Testis (tissue), 2 donors: ENCODE results near the gene TSSK3.

Experiments used
- POLR2A ChIP-seq: fragments of 450-650 bp; IDR thresholded peaks from one replicate; pipeline ENCODE4 v1.6.1; 2017; ENCODE audit warnings: antibody characterized with exemption, mild to moderate bottlenecking, moderate library complexity
- TF ChIP-seq, protein P1 (sequence below), 3 experiments: fragments of 450-650 bp in 2 of 3; fragments of 200-600 bp in 1 of 3; sonication (generic) in 1 of 3; IDR thresholded peaks; one replicate each; pipeline ENCODE4 v1.5.1; 2016 to 2019; ENCODE audit warnings: antibody characterized with exemption in 3 of 3, mild to moderate bottlenecking in 2 of 3, moderate library complexity in 1 of 3

DNA sequence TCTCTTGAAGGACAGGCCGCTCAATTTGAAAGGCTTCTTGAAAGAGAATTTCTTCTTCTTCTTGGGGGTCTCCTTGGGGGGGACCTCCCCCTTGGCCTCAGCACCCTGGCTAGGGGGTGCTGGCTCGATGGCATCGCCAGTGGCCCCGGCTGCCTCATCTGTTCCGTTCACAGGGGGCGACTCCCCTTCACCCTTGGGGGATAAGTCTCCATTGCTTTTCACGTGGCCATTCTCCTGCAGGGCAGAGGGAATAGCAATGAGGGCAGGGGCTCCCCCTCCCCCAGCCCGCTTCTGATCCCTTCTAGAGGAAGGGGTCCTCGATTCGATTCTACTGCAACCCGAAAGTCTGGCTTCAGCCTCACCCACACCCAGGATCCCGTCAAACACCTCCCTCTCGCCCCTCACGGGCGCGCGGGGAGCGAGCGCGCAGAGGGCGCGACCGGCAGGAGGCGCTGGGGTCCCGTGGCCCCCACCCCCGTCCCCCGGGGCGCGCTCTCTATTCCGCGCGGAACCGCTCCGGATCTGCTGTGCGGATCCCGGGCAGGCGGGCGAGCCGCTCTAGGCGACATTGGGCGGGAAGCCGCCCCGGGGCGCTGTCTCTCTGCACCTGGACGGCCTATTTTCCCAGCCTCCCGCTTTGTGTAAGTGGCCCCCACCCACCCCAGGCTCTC, 27.3 kb upstream of the TSSK3 start:
- TF ChIP-seq POLR2A: no peak
- TF ChIP-seq, protein P1, sequence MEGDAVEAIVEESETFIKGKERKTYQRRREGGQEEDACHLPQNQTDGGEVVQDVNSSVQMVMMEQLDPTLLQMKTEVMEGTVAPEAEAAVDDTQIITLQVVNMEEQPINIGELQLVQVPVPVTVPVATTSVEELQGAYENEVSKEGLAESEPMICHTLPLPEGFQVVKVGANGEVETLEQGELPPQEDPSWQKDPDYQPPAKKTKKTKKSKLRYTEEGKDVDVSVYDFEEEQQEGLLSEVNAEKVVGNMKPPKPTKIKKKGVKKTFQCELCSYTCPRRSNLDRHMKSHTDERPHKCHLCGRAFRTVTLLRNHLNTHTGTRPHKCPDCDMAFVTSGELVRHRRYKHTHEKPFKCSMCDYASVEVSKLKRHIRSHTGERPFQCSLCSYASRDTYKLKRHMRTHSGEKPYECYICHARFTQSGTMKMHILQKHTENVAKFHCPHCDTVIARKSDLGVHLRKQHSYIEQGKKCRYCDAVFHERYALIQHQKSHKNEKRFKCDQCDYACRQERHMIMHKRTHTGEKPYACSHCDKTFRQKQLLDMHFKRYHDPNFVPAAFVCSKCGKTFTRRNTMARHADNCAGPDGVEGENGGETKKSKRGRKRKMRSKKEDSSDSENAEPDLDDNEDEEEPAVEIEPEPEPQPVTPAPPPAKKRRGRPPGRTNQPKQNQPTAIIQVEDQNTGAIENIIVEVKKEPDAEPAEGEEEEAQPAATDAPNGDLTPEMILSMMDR (IDR thresholded peaks at IDR 0.05): peak; percentile 67 to 71 (median 69)
